Neural cell (in vitro differentiated cells): ENCODE measurements around the gene IFNB1.

Experiments used
- EP300 ChIP-seq: fragments of 450-650 bp; conservative IDR thresholded peaks from 2 replicates; pipeline ENCODE4 v1.6.1; 2014; ENCODE audit warnings: antibody characterized with exemption, mild to moderate bottlenecking, moderate library complexity; ENCODE audit not compliant: poor library complexity, severe bottlenecking
- EZH2 ChIP-seq: fragments of 200-600, 300-800 bp; shearing (Covaris generic), sonication (generic); IDR thresholded peaks from 2 replicates; pipeline ENCODE4 v1.6.1; 2014; ENCODE audit warnings: antibody characterized with exemption, low read length, borderline replicate concordance, mild to moderate bottlenecking; ENCODE audit not compliant: insufficient read depth, poor library complexity, severe bottlenecking
- MXI1 ChIP-seq: fragments of 450-650 bp; conservative IDR thresholded peaks from 2 replicates; pipeline ENCODE4 v1.6.1; 2014; ENCODE audit warnings: antibody characterized with exemption, mild to moderate bottlenecking; ENCODE audit not compliant: poor library complexity, severe bottlenecking
- POLR2AphosphoS5 ChIP-seq: IDR thresholded peaks from 2 replicates; pipeline ENCODE4 v1.6.1; 2012
- RAD21 ChIP-seq: fragments of 450-650 bp; conservative IDR thresholded peaks from 2 replicates; pipeline ENCODE4 v1.6.1; 2014; ENCODE audit warnings: antibody characterized with exemption, mild to moderate bottlenecking, moderate library complexity
- SMC3 ChIP-seq: fragments of 450-650 bp; conservative IDR thresholded peaks from 2 replicates; pipeline ENCODE4 v1.6.1; 2014; ENCODE audit warnings: antibody characterized with exemption, mild to moderate bottlenecking, moderate library complexity; ENCODE audit not compliant: poor library complexity
- TF ChIP-seq, protein P1 (sequence below): fragments of 450-650 bp; IDR thresholded peaks from 2 replicates; pipeline ENCODE4 v1.5.1; 2014; ENCODE audit warnings: antibody characterized with exemption, mild to moderate bottlenecking, moderate library complexity; ENCODE audit not compliant: poor library complexity, severe bottlenecking

DNA sequence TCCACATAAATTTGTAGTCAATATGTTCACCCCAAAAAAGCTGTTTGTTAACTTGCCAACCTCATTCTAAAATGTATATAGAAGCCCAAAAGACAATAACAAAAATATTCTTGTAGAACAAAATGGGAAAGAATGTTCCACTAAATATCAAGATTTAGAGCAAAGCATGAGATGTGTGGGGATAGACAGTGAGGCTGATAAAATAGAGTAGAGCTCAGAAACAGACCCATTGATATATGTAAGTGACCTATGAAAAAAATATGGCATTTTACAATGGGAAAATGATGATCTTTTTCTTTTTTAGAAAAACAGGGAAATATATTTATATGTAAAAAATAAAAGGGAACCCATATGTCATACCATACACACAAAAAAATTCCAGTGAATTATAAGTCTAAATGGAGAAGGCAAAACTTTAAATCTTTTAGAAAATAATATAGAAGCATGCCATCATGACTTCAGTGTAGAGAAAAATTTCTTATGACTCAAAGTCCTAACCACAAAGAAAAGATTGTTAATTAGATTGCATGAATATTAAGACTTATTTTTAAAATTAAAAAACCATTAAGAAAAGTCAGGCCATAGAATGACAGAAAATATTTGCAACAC lies 6.6 kb upstream of the IFNB1 start:
- TF ChIP-seq POLR2AphosphoS5: no peak
- no peak for TF ChIP-seq RAD21
- TF ChIP-seq, protein P1, sequence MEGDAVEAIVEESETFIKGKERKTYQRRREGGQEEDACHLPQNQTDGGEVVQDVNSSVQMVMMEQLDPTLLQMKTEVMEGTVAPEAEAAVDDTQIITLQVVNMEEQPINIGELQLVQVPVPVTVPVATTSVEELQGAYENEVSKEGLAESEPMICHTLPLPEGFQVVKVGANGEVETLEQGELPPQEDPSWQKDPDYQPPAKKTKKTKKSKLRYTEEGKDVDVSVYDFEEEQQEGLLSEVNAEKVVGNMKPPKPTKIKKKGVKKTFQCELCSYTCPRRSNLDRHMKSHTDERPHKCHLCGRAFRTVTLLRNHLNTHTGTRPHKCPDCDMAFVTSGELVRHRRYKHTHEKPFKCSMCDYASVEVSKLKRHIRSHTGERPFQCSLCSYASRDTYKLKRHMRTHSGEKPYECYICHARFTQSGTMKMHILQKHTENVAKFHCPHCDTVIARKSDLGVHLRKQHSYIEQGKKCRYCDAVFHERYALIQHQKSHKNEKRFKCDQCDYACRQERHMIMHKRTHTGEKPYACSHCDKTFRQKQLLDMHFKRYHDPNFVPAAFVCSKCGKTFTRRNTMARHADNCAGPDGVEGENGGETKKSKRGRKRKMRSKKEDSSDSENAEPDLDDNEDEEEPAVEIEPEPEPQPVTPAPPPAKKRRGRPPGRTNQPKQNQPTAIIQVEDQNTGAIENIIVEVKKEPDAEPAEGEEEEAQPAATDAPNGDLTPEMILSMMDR: no peak
- TF ChIP-seq EZH2: no peak
- TF ChIP-seq EP300: no peak
- no peak for TF ChIP-seq SMC3
- no peak for TF ChIP-seq MXI1
